G401 (cell line): ENCODE data around the gene ZCWPW1. TPM values are rescaled to one million over a fixed set of nuclear protein-coding genes. Genes with fewer than 3 reads are reported as not detected.
A peak's percentile ranks its signal among the peaks of the same experiment; 100 is the strongest.

Experiments
- DNase-seq: peaks from one replicate; pipeline ENCODE4 v3.0.0-alpha.2; 2015; ENCODE audit warnings: low spot score
- in situ Hi-C: cut with HindIII; loops from 2 replicates; pipeline ENCODE4 v1.10.0; 2016; ENCODE audit warnings: low sequenced_read_pairs, mixed read lengths
- total RNA-seq: library from RNA; depleted of rRNA; stranded (reverse); fragments of >200 nt; shearing (Covaris generic); gene quantifications from 2 replicates; pipeline ENCODE4 v1.2.3, GENCODE V29; 2014; rRNA removed

Gene ZCWPW1, protein sequence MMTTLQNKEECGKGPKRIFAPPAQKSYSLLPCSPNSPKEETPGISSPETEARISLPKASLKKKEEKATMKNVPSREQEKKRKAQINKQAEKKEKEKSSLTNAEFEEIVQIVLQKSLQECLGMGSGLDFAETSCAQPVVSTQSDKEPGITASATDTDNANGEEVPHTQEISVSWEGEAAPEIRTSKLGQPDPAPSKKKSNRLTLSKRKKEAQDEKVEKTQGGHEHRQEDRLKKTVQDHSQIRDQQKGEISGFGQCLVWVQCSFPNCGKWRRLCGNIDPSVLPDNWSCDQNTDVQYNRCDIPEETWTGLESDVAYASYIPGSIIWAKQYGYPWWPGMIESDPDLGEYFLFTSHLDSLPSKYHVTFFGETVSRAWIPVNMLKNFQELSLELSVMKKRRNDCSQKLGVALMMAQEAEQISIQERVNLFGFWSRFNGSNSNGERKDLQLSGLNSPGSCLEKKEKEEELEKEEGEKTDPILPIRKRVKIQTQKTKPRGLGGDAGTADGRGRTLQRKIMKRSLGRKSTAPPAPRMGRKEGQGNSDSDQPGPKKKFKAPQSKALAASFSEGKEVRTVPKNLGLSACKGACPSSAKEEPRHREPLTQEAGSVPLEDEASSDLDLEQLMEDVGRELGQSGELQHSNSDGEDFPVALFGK
- 0.54 and 0.62 TPM in 2 replicates for total RNA-seq

DNA sequence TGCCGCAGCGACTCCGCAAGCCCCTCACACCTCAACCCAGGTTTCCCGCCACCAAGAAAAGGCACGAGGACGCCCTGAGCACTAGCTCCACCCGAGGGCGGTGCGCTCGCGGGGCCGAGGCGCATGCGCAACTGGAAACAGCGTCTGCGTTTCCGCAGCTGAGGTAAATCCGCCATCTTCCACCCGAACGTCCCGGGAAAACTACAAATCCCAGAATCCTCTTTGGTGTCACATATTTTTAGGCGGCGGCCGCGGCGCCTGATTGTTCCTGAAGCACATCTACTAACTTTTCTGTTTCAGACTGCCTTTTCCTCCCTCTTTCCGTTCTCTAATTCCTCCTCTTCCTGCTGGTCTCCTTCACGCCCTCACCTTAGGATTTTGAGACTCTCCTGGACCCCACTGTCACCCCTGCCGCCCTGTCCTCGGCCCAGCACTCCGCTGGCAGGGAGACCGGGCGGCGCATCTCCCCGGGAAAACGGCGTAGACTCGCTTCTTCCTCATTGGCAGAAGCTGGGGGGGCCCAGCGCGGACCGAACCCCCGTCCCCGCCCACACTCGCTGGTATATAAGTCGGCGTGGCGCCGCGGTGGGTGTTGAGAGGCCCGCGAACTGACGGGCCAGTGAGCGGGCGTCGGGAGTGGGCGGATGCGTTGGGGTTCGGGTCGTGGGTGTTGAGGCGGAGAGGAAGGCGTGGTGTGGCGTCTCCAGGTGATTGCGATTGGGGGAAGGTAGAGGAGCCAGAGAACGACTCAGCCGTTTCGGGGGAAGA lies at the start of gene ZCWPW1:
TSS of gene ZCWPW1 (minus strand) at position 505 of the 768 bp plus-strand sequence. CDS start 8,054 bp downstream, outside the sequence.
- peak; percentile 97 for DNase-seq
- in situ Hi-C loops = no loop called here

DNA sequence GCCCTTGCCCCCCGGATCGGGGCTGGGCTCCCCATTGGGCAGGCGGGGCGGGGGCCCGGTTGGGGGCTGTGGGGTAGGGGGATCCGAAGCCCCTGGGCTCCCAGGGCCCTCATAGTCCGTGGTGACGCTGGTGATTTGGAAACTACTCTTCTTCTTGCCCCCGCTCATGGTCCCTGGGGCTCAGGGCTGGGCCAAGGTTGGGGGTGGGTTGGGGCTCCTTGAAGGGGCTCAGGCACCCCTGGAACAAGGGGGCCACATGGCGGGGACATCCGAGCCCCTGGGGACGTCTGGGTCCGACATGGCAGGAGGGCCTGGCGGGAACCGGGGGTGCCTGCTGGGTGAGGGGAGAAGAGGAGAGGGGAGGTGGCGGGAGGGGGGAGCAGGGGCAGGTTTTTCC lies 49.4 kb upstream of the ZCWPW1 start:
- DNase-seq = no peak
- in situ Hi-C loops = no loop called here

DNA sequence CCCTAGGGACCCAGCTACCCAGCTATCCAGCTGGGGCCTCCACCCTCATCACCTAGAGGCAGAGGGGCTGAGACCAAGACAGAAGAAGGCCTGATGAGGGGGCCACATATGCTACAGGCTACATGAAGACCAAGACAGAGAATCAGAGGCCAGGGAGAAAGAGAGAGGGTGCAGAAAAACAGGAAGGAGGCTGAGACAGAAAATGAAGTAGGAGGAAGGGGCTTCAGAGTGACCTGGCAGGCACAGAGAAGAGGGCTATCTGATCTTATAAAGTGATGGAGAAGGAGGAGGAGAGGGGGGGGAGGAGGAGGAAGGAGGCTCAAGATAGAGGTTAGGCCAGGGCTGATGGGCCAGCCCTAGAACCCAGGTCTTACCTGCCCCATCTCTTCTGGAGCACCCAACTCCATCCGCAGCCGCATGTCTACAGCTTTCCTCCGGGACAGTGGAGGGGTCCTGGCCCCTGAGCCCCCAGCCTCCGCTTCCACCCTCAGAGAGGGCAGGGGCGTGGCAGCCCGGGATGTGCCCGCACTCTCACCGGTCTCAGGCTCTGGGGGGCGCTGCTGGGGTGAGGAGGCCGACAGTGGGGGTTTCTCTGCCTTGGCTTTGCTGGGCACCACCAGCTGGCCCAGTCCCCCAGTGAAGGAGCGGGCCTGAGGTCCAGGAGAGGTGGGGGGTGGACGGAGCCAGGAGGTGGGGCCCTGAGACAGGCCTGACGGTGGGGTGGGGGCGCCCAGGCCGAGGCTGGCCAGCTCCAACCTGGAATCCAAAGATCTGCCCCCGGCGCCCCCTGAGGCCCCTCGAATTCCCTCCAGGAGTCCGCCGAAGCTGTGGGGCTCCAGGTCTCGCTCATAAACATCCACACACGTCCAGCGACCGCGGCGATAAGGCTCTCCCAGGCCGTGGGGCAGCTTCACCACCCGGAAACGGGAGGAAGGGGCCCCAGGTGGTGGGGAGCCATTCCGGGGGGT lies 48.7 kb upstream of the ZCWPW1 start:
- no peak for DNase-seq
- in situ Hi-C loops = no loop called here

DNA sequence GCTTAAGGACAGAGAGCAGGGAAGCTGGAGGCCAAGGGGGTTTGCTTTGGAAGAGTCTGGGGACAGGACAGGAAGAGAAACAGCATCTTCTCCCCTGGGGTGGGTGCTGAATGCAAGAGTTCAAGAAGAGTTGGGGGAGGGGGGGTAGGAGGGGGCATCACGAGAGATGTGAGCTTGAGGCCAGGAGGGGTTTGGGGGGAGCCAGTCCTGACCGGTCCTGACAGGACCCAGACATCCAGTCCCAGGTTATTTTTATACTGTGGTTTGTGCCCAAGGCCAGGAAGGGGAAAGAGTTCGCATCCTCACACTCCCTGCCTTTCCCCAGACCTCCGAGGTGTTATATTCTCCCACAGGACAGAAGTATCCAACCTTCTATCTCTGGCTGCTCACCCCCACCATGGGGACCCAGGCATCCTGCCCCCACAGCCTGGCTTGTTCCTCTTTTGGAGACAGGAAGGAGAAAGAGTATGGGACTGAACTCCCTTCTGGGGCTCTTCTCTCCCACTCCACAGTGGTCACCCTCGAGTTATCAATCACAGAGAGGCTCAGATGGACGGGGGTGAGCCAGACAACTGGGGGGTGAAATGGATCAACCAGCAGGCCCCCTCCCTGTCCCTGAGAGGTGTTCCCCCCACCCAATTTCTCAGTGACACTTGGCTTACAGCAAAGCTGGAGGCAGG lies 47.7 kb upstream of the ZCWPW1 start:
- in situ Hi-C loops = no loop called here
- DNase-seq = no peak

GRCh38 chr7:100475549-100475948 lies 47.0 kb upstream of the ZCWPW1 start:
- in situ Hi-C loops = no loop called here
- DNase-seq = no peak

DNA sequence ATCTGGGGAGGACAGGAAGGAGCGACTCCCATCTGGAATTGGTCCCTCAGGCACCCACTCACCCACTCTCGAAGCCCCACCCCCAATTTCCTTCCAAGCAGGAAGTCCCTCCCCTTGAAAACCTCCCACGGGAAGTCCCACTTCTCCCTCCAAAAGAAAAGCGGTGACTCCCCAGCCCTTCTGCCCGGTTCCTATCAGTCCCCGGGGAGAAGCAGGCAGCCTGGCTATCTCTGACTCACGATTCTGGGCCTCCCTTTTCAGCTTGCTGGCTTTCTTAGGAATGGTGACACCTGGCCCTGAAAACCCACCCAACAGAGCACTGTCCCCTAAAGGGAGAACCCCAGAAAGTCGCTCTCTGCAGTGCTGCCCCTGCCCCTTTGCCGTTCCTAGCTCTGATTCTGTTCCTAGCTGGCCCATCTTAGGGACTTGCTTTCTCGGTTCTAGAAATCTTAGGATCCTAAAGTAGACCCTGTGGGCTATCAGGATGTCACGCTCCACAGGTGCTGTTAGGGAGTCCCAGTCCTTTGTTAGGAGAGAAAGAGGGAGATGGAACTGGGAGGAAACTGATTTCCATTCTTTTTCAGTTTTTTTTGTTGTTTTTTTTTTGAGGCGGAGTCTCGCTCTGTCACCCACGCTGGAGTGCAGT lies 44.5 kb upstream of the ZCWPW1 start:
- DNase-seq = no peak
- in situ Hi-C loops = no loop called here

DNA sequence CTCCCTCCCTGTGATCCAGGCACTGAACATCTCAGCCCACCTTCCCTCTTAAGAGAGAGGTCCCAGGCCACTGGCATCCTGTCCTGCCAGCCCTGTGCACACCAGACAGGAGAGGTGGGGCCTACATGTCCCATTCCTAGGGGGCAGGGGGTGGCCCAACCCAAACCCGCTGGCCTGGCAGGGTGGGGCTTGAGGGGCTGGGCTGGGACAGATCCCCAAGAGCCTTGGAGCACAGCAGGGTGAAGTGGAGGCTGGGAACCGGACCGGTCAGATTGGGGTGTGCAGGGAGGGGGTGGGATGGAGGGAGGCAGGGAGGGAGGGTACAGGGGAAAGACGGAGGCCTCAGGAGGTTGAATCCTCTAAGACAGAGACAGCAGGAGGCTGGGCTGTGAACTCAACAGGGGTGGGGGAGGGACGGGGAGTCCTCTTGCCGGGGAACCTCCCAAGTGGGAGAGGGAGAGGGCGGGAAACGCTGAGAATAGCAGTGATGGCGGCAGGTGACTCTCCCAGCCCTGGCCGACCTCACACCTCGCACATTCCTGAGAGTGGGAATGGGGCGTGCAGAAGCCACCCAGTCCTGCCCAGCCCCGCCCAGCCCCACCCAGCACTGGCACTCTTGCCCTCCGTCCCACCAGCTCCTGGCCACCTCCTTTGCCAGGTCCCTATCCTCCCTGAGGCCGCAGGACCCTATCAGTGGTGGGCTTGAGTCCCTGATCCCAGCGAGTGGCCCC lies 43.8 kb upstream of the ZCWPW1 start:
- no peak for DNase-seq
- in situ Hi-C loops = no loop called here

GRCh38 chr7:100471021-100471420 lies 42.5 kb upstream of the ZCWPW1 start:
- DNase-seq = no peak
- in situ Hi-C loops = no loop called here

GRCh38 chr7:100469227-100470044 lies 40.9 kb upstream of the ZCWPW1 start:
- in situ Hi-C loops = no loop called here
- DNase-seq = peak; percentile 85

DNA sequence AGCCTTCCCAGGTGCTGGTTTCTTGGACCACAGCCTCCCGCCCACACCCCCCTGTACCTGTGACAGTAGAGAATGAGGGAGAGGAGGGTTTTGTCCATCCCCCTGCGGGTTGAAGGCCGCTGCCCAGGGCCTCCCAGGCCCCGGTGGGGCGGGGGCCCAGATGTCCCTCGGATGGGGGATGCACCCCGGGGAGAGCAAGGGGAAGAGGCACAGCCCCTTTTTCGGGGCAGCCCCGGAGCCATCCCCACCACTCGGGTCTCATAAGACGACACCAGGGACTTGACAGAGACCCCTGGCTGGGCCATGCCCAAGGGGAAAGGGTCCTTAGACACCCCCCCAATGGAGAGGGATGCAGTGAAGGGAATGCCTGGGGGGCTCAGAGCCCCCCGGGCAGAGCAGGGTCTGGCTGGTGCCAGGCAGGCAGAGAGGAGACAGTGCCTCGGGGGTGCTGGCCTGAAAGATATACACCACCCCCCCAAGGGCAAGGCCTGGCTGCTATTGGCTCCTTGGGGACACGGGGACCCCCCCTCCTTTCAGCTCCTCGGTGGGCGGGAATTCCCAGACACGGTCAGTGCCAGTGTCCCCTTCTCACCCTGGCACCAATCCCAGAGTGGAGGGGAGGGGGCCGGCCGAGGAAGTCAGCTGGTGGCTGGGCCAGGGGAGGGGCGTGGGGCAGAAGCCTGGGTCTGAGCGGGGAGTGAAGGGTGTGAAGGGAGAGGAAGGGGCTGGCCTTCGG lies 39.3 kb upstream of the ZCWPW1 start:
- in situ Hi-C loops = no loop called here
- peak; percentile 39 for DNase-seq

DNA sequence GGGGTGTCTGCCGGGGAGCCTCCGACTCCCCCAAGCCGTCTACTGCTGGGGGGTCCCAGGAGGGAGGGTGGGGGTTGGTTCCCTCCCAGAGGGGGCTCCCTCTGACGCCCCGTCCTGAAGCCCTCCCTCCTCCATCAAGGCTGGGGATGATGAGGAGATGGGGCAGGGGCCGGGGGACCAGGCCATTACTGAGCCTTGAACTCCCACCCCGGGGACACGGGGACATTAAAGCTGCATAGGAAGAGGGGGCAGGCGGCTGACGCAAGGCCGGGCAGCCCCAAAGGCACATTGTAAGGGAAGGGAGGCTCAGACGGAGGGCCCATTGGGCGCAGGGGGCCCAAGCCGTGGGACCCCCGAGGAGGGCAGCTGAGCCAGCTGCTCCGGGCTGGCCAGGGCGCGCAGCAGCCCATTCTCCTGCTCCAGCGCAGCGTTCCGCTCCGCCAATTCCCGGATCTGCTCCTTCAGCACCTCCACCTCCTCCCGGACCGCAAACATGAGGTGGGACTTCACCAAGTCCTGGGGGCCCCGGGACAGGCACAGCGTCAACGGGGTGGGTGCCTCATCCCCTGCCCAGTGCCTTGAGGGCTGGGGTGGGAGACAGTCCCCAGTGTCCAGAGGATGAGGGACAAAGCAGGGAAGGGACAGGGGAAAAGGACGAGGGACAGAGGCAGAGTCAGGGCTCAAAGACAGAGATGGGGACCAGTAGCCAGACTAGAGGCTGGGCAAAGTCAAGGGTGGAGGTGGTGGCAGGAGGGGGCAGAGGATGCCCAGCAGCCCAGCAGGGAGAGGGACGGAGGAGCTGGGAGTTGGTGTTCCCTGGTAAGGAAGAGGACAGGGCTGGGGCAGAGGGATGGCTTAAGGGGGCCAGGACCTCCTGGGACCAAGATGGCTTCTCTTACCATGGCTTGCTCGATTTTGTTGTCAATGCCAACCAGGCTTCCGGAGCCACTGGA lies 38.4 kb upstream of the ZCWPW1 start:
- in situ Hi-C loops = no loop called here
- no peak for DNase-seq

- DNase-seq = peak; percentile 44
- in situ Hi-C loops = no loop called here
Measured at GRCh38 chr7:100465702-100466311, 37.3 kb upstream of the ZCWPW1 start.

- no peak for DNase-seq
- in situ Hi-C loops = no loop called here
Measured at GRCh38 chr7:100465299-100465698, 36.8 kb upstream of the ZCWPW1 start.

DNA sequence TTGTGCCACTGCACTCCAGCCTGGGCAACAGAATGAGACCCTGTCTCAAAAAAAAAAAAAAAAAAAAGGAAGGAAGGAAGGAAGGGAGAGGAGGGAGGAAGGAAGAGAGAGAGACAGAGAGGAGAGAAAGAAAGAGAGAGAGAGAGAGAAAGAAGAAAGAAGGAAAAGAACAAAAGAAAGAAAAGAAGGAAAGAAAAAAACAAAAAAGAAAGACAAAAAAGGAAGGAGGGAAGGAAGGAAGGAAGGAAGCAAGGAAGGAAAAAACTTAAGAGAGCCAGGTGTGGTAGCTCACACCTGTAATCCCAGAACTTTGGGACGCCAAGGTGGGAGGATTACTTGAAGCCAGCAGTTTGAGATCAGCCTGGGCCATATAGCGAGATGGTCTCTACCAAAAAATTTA lies 36.3 kb upstream of the ZCWPW1 start:
- no peak for DNase-seq
- in situ Hi-C loops = no loop called here
